Left renal cortex interstitium (tissue), 4 donors: ENCODE results near the gene SH3BGRL2. TPM values are rescaled to one million over a fixed set of nuclear protein-coding genes. Genes with fewer than 3 reads are reported as not detected.
"Not testable (repeated sequence)": the region's sequence is repeated elsewhere in the genome, so short reads cannot be mapped to it uniquely, and the experiment has no call there.

Experiments
- DNase-seq, 4 donors: peaks; one replicate each; pipeline ENCODE4 v3.0.0-alpha.2; 2013; ENCODE audit warnings: low read depth in 4 of 4, low spot score in 2 of 4, missing footprints in 1 of 4
- polyA plus RNA-seq, 4 donors: library from polyadenylated mRNA; unstranded; fragments of 120-200 nt; gene quantifications; one replicate each; pipeline ENCODE4 v1.2.1, GENCODE V29; 2013; ENCODE audit not compliant: insufficient read length in 4 of 4

Gene SH3BGRL2
- polyA plus RNA-seq, 4 donors: 27.9 to 33.3 (median 32.1) TPM

- no peak for DNase-seq
These were observed 17.2 kb upstream of the SH3BGRL2 start for GRCh38 chr6:79613912-79614311.

GRCh38 chr6:79614326-79615305, 16.5 kb upstream of the SH3BGRL2 start:
- no peak for DNase-seq

- no peak for DNase-seq
These were observed 13.6 kb upstream of the SH3BGRL2 start for GRCh38 chr6:79617518-79617941.

- not testable (repeated sequence) for DNase-seq
These were observed 12.7 kb upstream of the SH3BGRL2 start for GRCh38 chr6:79618425-79618824.

DNA sequence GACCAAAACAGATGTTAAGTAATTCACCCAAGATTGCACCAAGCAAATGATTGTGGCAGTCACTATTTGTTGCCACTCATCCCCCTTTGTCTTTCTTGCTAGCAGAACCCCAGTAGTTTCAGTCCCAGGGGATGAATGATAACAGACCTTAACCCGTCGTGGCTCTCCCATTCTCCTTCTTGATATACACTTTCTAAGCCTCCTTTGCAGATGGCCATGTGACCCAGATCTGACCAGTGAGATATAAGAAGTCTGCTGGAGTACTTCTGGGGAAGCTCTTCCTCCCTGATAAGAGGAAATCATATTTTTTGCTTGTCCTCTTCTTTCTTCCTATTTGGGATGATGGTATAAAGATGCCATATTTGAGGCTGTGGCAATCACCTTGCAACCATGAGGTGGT, 9.6 kb upstream of the SH3BGRL2 start:
- DNase-seq: no peak

DNA sequence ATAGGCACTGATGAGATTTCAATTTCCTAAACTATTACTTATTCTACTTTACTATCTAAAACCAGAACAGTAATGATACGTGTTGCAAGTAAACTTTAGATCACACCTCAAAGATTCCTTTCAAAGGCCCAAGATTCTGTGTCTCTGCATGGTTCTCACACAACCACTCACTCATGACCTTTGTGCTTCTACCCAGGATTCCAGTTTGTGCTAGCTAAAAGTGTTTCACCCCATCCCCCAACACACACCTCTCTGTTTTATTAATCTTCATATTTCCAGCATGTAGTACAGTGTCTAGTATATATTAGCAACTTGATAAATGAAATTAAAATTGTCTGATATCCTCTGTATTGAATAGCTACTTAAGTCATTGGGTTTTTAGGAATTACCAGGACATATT, 8.8 kb upstream of the SH3BGRL2 start:
- DNase-seq: no peak

DNA sequence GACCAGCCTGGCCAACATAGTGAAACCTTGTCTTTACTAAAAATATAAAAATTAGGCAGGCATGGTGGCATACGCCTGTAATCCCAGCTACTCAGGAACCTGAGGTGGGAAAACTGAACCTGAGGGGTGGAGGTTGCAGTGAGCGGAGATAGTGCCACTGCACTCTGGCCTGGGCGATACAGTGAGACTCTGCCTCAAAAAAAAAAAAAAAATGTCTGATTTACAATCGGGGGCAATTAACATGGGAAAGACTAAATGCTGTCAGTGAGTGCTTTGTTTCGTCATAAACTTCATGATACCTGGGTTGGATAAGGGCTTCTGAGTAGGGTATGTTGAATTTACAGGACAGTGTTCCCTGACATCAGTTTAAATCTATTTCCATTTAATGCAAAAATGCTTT, 8.0 kb upstream of the SH3BGRL2 start:
- DNase-seq: no peak

DNA sequence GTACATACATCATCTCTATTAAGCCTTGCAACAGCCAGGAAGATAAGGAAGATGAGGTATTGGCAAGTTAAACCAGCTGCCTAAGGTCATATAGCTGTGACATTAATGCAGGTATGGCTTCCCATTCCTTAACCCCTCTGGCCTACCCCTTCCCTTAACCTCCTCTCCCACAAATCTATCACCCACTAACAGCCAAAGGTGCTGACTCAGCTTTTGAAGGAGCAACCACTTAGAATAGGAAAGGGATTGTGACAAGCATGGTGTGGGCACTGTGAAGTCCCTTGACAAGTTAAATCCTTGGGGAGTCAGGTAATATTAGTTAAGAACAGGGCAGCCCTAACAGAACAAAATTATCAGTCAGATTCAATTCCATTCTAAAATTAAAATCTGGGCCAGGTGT, 5.4 kb upstream of the SH3BGRL2 start:
- DNase-seq: no peak

DNA sequence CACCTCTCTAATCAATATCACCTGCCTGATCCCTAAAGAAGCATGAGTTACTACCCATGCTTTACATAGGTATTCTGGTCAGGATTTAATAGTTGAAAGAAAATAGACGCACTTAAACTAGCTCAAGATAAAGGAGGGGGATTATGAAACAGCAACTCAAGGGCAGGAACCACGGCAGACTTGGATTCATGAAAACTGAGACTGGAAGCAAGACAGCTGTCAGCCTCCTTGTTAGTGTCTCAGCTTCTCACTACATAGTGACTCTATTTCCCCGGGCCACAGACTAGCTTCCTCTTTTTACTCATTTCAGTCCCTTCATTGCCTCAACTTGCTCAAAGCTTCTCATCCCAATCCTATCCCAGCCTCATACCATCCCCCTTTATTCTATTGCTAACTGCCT, 4.3 kb upstream of the SH3BGRL2 start:
- no peak for DNase-seq

- no peak for DNase-seq
These were observed 3.7 kb upstream of the SH3BGRL2 start for GRCh38 chr6:79627422-79627821.

- DNase-seq: no peak
These were observed 2.5 kb upstream of the SH3BGRL2 start for GRCh38 chr6:79628466-79629288.

- DNase-seq: no peak
These were observed 698 bp upstream of the SH3BGRL2 start for GRCh38 chr6:79630380-79630882.

GRCh38 chr6:79631693-79632172, 604 bp downstream of the SH3BGRL2 start:
- peak in 2 of 4 donors; percentile 34 to 47 for DNase-seq

DNA sequence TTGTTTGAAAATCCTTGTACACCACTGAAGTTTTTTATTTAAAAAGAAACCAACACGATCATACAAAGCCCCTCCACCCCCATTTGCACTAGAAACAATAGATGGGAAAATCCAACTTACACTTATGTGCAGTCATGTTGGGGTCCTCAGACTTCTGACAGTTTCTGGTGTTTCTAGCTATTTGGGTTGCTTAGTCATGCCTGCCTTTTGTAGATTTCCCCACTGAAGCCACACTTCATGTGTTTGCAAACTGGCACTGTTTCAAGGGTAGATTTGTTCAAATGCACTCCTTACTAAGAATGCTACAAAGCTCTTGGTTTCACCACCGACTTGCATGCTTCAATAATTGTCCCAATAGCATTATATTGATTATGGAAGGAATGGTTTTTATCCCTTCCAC, 1.5 kb downstream of the SH3BGRL2 start:
- DNase-seq: no peak

DNA sequence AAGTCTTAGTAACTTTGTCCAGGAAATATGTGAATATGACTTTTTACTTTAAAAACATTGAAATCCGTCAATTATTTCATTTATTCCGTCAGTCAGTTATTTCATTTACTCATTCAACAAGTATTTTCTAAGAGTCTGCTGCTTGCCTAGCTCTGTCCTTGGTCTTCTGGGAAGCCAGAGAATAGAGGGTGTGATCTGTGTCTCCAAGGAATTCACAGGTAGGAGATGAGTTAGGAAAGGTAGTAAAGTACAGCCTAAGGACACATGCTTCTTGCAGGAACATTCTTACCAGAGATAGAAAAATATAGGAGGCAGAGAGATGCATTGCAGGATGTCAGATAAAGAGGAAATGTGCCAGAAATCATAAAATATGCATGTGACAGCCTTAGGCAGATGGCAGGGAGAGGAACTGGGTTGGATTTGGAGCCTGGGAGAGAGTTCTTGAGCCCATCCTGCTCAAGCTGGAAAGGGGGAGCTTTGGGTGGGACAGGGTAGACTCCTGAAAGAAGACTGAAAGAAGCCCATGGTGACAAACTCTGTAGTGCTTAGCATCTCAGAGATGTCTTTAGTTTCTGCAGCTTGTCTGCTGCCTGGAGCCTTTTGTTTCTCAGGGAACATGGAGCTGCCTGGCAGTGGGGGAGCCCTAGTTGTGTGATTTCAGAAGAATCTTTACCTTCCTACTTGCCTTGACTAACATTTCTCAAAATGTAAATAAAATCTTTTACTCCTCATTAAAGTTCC, 3.5 kb downstream of the SH3BGRL2 start:
- no peak for DNase-seq

DNA sequence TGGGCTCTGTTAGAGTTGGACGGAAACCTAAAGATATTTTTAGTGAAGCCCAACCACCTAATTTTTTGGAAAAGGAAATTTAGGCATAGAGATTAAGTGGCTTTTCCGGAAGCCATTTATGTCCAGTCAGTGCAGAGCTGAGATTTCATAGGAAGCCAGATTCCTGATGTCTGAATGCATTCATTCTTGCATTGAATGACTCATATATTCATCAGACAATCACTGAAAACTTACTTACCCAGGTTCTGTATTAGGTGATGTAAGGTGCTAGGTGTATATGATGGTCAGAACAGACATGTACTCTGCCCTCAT, 4.1 kb downstream of the SH3BGRL2 start:
- no peak for DNase-seq

DNA sequence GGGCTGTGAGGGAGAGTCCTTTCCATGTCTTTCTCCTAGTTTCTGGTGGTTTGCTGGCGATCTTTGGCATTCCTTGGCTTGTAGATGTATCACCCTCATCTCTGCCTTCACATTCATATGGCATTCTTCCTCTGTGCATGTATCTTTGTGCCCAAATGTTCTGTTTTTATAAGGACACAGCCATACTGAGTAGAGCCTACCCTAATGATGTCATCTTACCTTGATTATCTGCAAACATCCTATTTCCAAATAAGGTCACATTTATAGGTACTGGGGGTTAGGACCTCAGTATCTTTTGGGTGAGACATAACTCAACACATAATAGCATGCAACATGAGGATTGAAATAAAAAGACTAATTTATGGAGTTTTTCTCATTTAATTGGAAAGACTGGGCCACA, 5.5 kb downstream of the SH3BGRL2 start:
- no peak for DNase-seq

- no peak for DNase-seq
These were observed 9.3 kb downstream of the SH3BGRL2 start for GRCh38 chr6:79640146-79641111.

- DNase-seq: no peak
These were observed 14.9 kb downstream of the SH3BGRL2 start for GRCh38 chr6:79646006-79646405.
